ENCODE measurements around the gene JAK1. TPM values are rescaled to one million over a fixed set of nuclear protein-coding genes. Genes with fewer than 3 reads are reported as not detected.

The JAK1 gene
- total RNA-seq: 62.0 to 65.1 TPM (median 63.2 TPM) in 3 replicates

GRCh38 chr1:64966158-64966971 lies at the start of gene JAK1:
JAK1 (minus strand) TSS chr1:64966549; CDS start chr1:64886264, 80,285 bp downstream.
- H3K4me1 Mint-ChIP-seq: peaks cover 38% of the 10 kb centered on the region
- H3K27me3 Mint-ChIP-seq (ENCODE audit: low read depth): no peaks in the 10 kb centered on the region
- peak within 1 kb of the TSS; percentile 98 for H3K27ac Mint-ChIP-seq
- H3K9me3 Mint-ChIP-seq: no peaks in the 10 kb centered on the region
- no peaks in the 10 kb centered on the region for H3K36me3 Mint-ChIP-seq
- DNase-seq (ENCODE audit: low spot score in 2 of 2, unreplicated experiment in 2 of 2): peak; percentile 88 to 89
- no peak for TF ChIP-seq CTCF (IDR thresholded peaks at IDR 0.05; ENCODE audit: unreplicated experiment)
- H3K4me3 Mint-ChIP-seq: peak within 1 kb of the TSS; percentile 89

GRCh38 chr1:65014321-65014720 lies 48.0 kb upstream of the JAK1 start:
- Mint-ChIP-seq H3K9me3 (peaks cover 22% of the 10 kb centered on the region), H3K27me3 (ENCODE audit: low read depth) (no peaks in the 10 kb centered on the region), H3K4me1 (no peaks in the 10 kb centered on the region), H3K4me3 (no peak overlapping the region), H3K36me3 (peaks cover 8% of the 10 kb centered on the region), H3K27ac (no peak overlapping the region)
- TF ChIP-seq CTCF (IDR thresholded peaks at IDR 0.05; ENCODE audit: unreplicated experiment): no peak
- no peak for DNase-seq (ENCODE audit: low spot score in 2 of 2, unreplicated experiment in 2 of 2)

GRCh38 chr1:65011983-65012382 lies 45.6 kb upstream of the JAK1 start:
- H3K36me3 Mint-ChIP-seq: peaks cover 8% of the 10 kb centered on the region
- H3K9me3 Mint-ChIP-seq: peaks cover 22% of the 10 kb centered on the region
- H3K4me3 Mint-ChIP-seq: no peak overlapping the region
- TF ChIP-seq CTCF (IDR thresholded peaks at IDR 0.05; ENCODE audit: unreplicated experiment): no peak
- no peaks in the 10 kb centered on the region for H3K27me3 Mint-ChIP-seq (ENCODE audit: low read depth)
- no peak for DNase-seq (ENCODE audit: low spot score in 2 of 2, unreplicated experiment in 2 of 2)
- H3K4me1 Mint-ChIP-seq: no peaks in the 10 kb centered on the region
- H3K27ac Mint-ChIP-seq: no peak overlapping the region

GRCh38 chr1:65009724-65010420 lies 43.5 kb upstream of the JAK1 start:
- Mint-ChIP-seq H3K4me1 (no peaks in the 10 kb centered on the region), H3K27me3 (ENCODE audit: low read depth) (peaks cover 11% of the 10 kb centered on the region), H3K36me3 (peaks cover 5% of the 10 kb centered on the region), H3K27ac (no peak overlapping the region), H3K4me3 (no peak overlapping the region), H3K9me3 (peaks cover 13% of the 10 kb centered on the region)
- no peak for TF ChIP-seq CTCF (IDR thresholded peaks at IDR 0.05; ENCODE audit: unreplicated experiment)
- no peak for DNase-seq (ENCODE audit: low spot score in 2 of 2, unreplicated experiment in 2 of 2)

- H3K36me3 Mint-ChIP-seq: peaks cover 3% of the 10 kb centered on the region
Measured at GRCh38 chr1:65009176-65009575, 42.8 kb upstream of the JAK1 start.

More at GRCh38 chr1:65009176-65009575, 42.8 kb upstream of the JAK1 start:
- Mint-ChIP-seq H3K4me3 (no peak overlapping the region), H3K27ac (no peak overlapping the region), H3K27me3 (ENCODE audit: low read depth) (peaks cover 18% of the 10 kb centered on the region), H3K9me3 (peaks cover 10% of the 10 kb centered on the region), H3K4me1 (no peaks in the 10 kb centered on the region)
- no peak for DNase-seq (ENCODE audit: low spot score in 2 of 2, unreplicated experiment in 2 of 2)
- no peak for TF ChIP-seq CTCF (IDR thresholded peaks at IDR 0.05; ENCODE audit: unreplicated experiment)
